ENCODE data around the gene PCLO. TPM values are rescaled to one million over a fixed set of nuclear protein-coding genes. Genes with fewer than 3 reads are reported as not detected.

PCLO gene
- total RNA-seq, 1 donor, result 0.36 TPM

DNA sequence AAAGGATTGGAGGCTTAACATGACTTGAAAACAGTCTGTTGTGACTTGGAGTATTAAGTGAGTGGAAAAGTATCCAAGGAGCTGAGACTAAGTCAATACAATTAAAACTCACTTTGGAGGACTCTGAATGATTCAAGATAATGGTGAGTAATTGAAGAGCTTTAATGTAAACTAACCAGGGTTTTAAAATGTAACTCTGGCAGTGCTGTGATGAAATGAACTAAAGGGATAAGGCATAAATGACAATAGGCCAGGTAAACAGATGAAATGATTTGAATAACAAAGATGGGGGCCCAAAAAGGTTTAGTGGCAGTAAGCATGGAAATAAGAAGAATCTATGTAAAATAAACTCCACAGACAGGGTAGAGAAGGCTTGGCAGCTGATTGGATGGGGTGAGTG is 402.6 kb downstream of the PCLO start:
- Histone ChIP-seq H3K36me3 (ENCODE audit: insufficient read depth, low read length) (no peaks in the 10 kb centered on the region), H3K4me2 (ENCODE audit: insufficient read depth, low read length) (no peak overlapping the region), H3K4me3 (ENCODE audit: insufficient read depth, low read length) (no peak overlapping the region), H3K79me2 (ENCODE audit: insufficient read depth, low read length) (no peaks in the 10 kb centered on the region), H3K27ac (ENCODE audit: low read depth, low read length) (no peak overlapping the region), H4K20me1 (ENCODE audit: insufficient read depth, low read length) (no peaks in the 10 kb centered on the region), H2AFZ (ENCODE audit: low read length) (no peak overlapping the region), H3K9me3 (ENCODE audit: low read depth, low read length) (no peaks in the 10 kb centered on the region), H3K27me3 (ENCODE audit: insufficient read depth, low read length) (peaks cover 3% of the 10 kb centered on the region), H3K4me1 (ENCODE audit: insufficient read depth, low read length) (peaks cover 5% of the 10 kb centered on the region)
- TF ChIP-seq, protein P1, sequence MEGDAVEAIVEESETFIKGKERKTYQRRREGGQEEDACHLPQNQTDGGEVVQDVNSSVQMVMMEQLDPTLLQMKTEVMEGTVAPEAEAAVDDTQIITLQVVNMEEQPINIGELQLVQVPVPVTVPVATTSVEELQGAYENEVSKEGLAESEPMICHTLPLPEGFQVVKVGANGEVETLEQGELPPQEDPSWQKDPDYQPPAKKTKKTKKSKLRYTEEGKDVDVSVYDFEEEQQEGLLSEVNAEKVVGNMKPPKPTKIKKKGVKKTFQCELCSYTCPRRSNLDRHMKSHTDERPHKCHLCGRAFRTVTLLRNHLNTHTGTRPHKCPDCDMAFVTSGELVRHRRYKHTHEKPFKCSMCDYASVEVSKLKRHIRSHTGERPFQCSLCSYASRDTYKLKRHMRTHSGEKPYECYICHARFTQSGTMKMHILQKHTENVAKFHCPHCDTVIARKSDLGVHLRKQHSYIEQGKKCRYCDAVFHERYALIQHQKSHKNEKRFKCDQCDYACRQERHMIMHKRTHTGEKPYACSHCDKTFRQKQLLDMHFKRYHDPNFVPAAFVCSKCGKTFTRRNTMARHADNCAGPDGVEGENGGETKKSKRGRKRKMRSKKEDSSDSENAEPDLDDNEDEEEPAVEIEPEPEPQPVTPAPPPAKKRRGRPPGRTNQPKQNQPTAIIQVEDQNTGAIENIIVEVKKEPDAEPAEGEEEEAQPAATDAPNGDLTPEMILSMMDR (IDR thresholded peaks at IDR 0.05; ENCODE audit: extremely low read depth, low read depth, low read length), result no peak
- DNase-seq (ENCODE audit: insufficient read length, low spot score, missing footprints), result no peak

DNA sequence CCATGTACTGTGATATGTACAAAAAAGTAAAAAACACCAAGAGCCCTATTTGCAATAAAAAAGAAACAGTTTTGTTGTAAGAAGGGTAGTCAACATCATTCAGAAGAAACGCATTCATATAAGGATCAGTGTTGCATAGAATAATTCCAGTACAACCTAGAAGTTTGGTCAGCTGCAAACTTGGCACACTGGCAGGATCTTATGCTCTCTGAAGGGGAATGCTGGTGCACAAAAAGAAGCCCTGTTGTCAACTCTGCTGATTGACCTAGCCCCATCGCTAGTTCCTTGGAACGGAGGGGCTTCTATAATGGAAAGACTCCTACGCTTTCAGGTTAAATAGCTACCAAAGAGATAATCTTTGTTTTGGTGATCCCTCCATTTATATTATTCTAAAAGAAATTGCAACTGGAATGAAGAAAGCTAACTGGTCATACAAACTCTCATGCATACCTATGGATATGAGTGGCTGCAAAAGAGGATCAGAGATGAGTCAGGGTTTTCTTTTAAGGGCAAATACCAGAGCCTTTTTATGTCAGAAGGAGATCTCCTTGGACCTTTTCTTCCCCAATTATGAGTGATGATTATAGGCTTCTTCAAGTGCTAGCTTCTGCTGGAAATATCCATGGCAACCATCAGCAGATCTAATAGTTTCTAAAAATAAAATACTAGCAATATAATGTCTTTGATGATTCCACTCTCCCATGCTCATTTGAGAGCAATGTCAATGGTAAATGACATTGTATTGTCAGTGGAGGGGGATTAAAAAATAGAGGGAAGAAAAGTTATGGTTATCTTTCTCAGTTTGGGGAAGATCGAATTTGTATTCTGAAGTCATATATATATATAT is 406.8 kb downstream of the PCLO start:
- Histone ChIP-seq H3K9me3 (ENCODE audit: low read depth, low read length) (no peaks in the 10 kb centered on the region), H3K4me2 (ENCODE audit: insufficient read depth, low read length) (no peak overlapping the region), H3K27me3 (ENCODE audit: insufficient read depth, low read length) (peaks cover 3% of the 10 kb centered on the region), H3K36me3 (ENCODE audit: insufficient read depth, low read length) (no peaks in the 10 kb centered on the region), H3K27ac (ENCODE audit: low read depth, low read length) (no peak overlapping the region), H3K4me1 (ENCODE audit: insufficient read depth, low read length) (peaks cover 5% of the 10 kb centered on the region), H3K79me2 (ENCODE audit: insufficient read depth, low read length) (no peaks in the 10 kb centered on the region), H4K20me1 (ENCODE audit: insufficient read depth, low read length) (no peaks in the 10 kb centered on the region), H3K4me3 (ENCODE audit: insufficient read depth, low read length) (no peak overlapping the region), H2AFZ (ENCODE audit: low read length) (no peak overlapping the region)
- TF ChIP-seq, protein P1 (IDR thresholded peaks at IDR 0.05; ENCODE audit: extremely low read depth, low read depth, low read length), result no peak
- DNase-seq (ENCODE audit: insufficient read length, low spot score, missing footprints), result peak; percentile 4

DNA sequence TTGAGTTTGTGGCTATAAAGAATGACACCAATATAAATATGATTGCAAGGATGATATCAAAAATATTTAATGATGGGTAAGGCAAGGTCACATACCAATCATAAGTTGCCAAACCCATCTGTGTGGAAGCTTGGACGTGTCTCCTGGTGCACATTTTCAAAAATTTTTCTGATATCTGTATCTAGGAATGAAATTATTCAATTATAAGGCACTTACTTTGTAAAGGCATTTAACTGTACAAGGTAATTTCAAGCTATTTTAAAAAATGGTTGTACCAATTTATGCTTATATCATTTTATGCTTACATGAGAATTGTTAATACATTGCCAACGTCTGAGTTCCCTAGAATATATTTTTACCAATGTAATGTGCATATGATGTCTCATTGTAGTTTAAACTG is 412.7 kb downstream of the PCLO start:
- TF ChIP-seq, protein P1 (IDR thresholded peaks at IDR 0.05; ENCODE audit: extremely low read depth, low read depth, low read length), result no peak
- no peak overlapping the region for H3K4me3 ChIP-seq (ENCODE audit: insufficient read depth, low read length)
- DNase-seq (ENCODE audit: insufficient read length, low spot score, missing footprints), result no peak
- H4K20me1 ChIP-seq (ENCODE audit: insufficient read depth, low read length), result no peaks in the 10 kb centered on the region
- no peaks in the 10 kb centered on the region for H3K27me3 ChIP-seq (ENCODE audit: insufficient read depth, low read length)
- H3K9me3 ChIP-seq (ENCODE audit: low read depth, low read length), result no peaks in the 10 kb centered on the region
- H3K79me2 ChIP-seq (ENCODE audit: insufficient read depth, low read length), result no peaks in the 10 kb centered on the region
- H3K27ac ChIP-seq (ENCODE audit: low read depth, low read length), result no peak overlapping the region
- H3K4me2 ChIP-seq (ENCODE audit: insufficient read depth, low read length), result no peak overlapping the region
- H3K4me1 ChIP-seq (ENCODE audit: insufficient read depth, low read length), result peaks cover 1% of the 10 kb centered on the region
- no peak overlapping the region for H2AFZ ChIP-seq (ENCODE audit: low read length)
- H3K36me3 ChIP-seq (ENCODE audit: insufficient read depth, low read length), result no peaks in the 10 kb centered on the region

DNA sequence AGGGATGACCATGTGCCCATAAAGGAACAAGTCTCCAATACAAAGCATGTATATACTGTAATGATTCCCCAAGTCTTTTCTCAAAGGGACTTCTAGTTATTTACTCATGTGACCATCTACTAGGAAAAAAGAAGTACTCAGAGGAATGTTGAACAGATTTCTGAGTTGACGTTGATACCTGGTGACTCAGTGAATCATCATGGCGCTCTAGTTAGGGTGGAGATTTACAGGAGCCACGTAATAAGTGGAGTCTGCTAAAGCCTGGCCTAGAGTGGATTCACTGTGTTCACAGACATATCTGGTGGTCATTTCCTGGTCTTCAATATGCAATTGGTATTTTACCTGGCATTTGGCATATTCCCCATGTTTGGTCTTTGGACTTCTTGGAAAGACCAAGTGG is 416.9 kb downstream of the PCLO start:
- Histone ChIP-seq H3K9me3 (ENCODE audit: low read depth, low read length) (no peaks in the 10 kb centered on the region), H3K36me3 (ENCODE audit: insufficient read depth, low read length) (no peaks in the 10 kb centered on the region), H3K79me2 (ENCODE audit: insufficient read depth, low read length) (no peaks in the 10 kb centered on the region), H2AFZ (ENCODE audit: low read length) (no peak overlapping the region), H4K20me1 (ENCODE audit: insufficient read depth, low read length) (no peaks in the 10 kb centered on the region), H3K4me3 (ENCODE audit: insufficient read depth, low read length) (no peak overlapping the region), H3K27me3 (ENCODE audit: insufficient read depth, low read length) (no peaks in the 10 kb centered on the region), H3K4me1 (ENCODE audit: insufficient read depth, low read length) (peaks cover 5% of the 10 kb centered on the region), H3K4me2 (ENCODE audit: insufficient read depth, low read length) (no peak overlapping the region), H3K27ac (ENCODE audit: low read depth, low read length) (no peak overlapping the region)
- TF ChIP-seq, protein P1 (IDR thresholded peaks at IDR 0.05; ENCODE audit: extremely low read depth, low read depth, low read length), result no peak
- DNase-seq (ENCODE audit: insufficient read length, low spot score, missing footprints), result no peak

Measured in osteoblast (primary cell).